ENCODE data around the gene RAB44. TPM values are rescaled to one million over a fixed set of nuclear protein-coding genes. Genes with fewer than 3 reads are reported as not detected.
A peak's percentile ranks its signal among the peaks of the same experiment; 100 is the strongest.

Gene RAB44
- total RNA-seq, 1 donor from 2014 or later: 0.21 TPM

DNA sequence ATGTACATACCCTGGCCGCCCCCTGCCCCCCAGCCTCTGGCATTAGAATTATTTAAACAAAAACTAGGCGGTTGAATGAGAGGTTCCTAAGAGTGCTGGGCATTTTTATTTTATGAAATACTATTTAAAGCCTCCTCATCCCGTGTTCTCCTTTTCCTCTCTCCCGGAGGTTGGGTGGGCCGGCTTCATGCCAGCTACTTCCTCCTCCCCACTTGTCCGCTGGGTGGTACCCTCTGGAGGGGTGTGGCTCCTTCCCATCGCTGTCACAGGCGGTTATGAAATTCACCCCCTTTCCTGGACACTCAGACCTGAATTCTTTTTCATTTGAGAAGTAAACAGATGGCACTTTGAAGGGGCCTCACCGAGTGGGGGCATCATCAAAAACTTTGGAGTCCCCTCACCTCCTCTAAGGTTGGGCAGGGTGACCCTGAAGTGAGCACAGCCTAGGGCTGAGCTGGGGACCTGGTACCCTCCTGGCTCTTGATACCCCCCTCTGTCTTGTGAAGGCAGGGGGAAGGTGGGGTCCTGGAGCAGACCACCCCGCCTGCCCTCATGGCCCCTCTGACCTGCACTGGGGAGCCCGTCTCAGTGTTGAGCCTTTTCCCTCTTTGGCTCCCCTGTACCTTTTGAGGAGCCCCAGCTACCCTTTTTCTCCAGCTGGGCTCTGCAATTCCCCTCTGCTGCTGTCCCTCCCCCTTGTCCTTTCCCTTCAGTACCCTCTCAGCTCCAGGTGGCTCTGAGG lies 11.5 kb upstream of the RAB44 start:
- peak overlapping the region; percentile 2 to 23 for H3K27ac ChIP-seq
- DNase-seq (ENCODE audit: low spot score in 2 of 2): no peak
- no peak overlapping the region for H3K4me3 ChIP-seq
- intact Hi-C loops (cut with DNase I): no loop called here
- peaks cover 12 to 18% of the 10 kb centered on the region in 2 donors for H3K4me1 ChIP-seq
- no peaks in the 10 kb centered on the region for H3K27me3 ChIP-seq
- peaks cover 58 to 64% of the 10 kb centered on the region in 2 donors for H3K36me3 ChIP-seq
- no peaks in the 10 kb centered on the region for H3K9me3 ChIP-seq
- TF ChIP-seq, protein P1, sequence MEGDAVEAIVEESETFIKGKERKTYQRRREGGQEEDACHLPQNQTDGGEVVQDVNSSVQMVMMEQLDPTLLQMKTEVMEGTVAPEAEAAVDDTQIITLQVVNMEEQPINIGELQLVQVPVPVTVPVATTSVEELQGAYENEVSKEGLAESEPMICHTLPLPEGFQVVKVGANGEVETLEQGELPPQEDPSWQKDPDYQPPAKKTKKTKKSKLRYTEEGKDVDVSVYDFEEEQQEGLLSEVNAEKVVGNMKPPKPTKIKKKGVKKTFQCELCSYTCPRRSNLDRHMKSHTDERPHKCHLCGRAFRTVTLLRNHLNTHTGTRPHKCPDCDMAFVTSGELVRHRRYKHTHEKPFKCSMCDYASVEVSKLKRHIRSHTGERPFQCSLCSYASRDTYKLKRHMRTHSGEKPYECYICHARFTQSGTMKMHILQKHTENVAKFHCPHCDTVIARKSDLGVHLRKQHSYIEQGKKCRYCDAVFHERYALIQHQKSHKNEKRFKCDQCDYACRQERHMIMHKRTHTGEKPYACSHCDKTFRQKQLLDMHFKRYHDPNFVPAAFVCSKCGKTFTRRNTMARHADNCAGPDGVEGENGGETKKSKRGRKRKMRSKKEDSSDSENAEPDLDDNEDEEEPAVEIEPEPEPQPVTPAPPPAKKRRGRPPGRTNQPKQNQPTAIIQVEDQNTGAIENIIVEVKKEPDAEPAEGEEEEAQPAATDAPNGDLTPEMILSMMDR (IDR thresholded peaks at IDR 0.05): no peak

DNA sequence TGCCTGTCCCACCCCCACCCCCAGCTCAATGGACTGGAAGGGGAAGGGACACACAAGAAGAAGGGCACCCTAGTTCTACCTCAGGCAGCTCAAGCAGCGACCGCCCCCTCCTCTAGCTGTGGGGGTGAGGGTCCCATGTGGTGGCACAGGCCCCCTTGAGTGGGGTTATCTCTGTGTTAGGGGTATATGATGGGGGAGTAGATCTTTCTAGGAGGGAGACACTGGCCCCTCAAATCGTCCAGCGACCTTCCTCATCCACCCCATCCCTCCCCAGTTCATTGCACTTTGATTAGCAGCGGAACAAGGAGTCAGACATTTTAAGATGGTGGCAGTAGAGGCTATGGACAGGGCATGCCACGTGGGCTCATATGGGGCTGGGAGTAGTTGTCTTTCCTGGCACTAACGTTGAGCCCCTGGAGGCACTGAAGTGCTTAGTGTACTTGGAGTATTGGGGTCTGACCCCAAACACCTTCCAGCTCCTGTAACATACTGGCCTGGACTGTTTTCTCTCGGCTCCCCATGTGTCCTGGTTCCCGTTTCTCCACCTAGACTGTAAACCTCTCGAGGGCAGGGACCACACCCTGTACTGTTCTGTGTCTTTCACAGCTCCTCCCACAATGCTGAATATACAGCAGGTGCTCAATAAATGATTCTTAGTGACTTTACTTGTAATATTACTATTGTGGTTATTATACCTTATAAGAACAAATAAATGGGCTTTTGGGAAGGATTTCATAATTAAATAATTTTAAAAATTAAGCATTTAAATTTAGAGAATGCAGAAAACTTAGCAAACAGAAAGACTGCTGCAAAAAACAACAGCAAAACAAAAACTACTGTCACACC lies 10.7 kb upstream of the RAB44 start:
- no peak for DNase-seq (ENCODE audit: low spot score in 2 of 2)
- Histone ChIP-seq H3K4me3 (no peak overlapping the region), H3K9me3 (no peaks in the 10 kb centered on the region), H3K36me3 (peaks cover 55 to 62% of the 10 kb centered on the region in 2 donors), H3K27me3 (no peaks in the 10 kb centered on the region), H3K27ac (peak overlapping the region in 1 of 2 donors; percentile 2), H3K4me1 (peaks cover 12 to 15% of the 10 kb centered on the region in 2 donors)
- intact Hi-C loops (cut with DNase I): no loop called here
- TF ChIP-seq, protein P1 (IDR thresholded peaks at IDR 0.05): no peak

DNA sequence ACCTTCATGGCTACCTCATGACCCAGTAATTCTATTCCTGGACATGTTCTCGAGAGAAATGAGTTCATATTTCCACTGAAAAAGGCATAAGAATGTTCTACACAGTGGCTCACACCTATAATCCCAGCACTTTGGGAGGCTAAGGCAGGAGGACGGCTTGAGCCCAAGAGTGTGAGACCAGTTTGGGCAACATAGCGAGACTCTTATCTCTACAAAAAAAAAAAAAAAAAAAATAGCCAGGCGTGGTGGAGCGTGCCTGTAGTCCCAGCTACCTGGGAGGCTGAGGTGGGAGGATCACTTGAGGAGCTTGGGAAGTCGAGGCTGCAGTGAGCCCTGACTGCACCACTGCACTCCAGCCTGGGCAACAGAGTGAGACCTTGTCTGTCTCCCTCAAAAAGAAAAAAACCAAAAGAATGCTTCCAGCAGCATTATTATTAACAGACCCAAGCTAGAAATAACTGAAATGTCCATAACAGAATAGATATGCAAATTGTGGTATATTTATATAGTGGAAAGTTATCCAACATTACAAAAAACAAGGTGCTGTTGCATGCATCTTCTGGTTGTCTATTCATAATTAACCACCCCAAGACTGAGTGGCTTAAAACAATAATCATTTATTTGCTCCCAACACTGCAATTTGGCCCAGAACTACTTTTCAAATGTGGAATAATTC lies 9.4 kb upstream of the RAB44 start:
- no peak for DNase-seq (ENCODE audit: low spot score in 2 of 2)

DNA sequence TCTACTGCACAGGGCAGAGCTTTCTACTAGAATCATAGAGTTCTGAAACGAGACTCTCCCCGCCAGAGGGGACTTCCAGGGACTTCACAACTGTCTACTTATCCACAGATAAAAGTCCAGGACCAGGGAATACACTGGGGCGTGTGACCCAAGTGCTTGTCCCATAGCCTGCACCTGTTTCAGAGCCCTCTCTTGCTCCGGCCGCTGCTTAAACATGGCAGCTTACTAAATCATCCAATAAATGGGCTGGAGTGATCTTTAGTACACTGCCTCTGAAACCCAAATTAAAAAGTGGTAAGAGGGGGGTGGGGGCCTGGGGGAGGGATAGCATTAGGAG lies 8.9 kb upstream of the RAB44 start:
- H3K4me1 ChIP-seq: peaks cover 4 to 5% of the 10 kb centered on the region in 2 donors
- TF ChIP-seq, protein P1 (IDR thresholded peaks at IDR 0.05): no peak
- no peak overlapping the region for H3K4me3 ChIP-seq
- no peaks in the 10 kb centered on the region for H3K9me3 ChIP-seq
- no peaks in the 10 kb centered on the region for H3K27me3 ChIP-seq
- DNase-seq (ENCODE audit: low spot score in 2 of 2): no peak
- no peak overlapping the region for H3K27ac ChIP-seq
- H3K36me3 ChIP-seq: peaks cover 38 to 46% of the 10 kb centered on the region in 2 donors
- intact Hi-C loops (cut with DNase I): no loop called here

More for the DNA sequence above, 9.4 kb upstream of the RAB44 start:
- TF ChIP-seq, protein P1 (IDR thresholded peaks at IDR 0.05): no peak
- Histone ChIP-seq H3K4me1 (peaks cover 6% of the 10 kb centered on the region in 2 donors), H3K27me3 (no peaks in the 10 kb centered on the region), H3K27ac (peak overlapping the region in 1 of 2 donors; percentile 25), H3K36me3 (peaks cover 43 to 51% of the 10 kb centered on the region in 2 donors), H3K4me3 (no peak overlapping the region), H3K9me3 (no peaks in the 10 kb centered on the region)
- intact Hi-C loops (cut with DNase I): no loop called here

DNA sequence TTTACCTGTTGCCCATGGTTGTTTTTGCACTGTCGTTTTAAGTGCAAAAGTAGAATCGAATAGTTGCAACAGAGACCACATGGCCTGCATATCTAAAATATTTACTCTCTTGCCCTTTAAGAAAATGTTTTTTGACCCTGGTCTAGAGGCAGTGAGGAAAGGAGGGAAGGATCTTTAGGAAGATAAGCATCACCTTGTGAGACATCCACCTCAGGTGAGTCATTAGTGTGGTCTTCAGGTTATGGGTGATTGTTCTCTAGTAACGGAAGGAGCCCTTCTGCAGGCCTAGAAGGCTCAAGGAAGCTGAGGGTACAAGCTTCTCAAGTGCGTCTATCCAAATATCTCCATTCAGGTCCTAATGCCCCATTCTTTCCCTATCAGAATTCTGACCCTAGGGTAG lies 6.6 kb upstream of the RAB44 start:
- TF ChIP-seq, protein P1 (IDR thresholded peaks at IDR 0.05): no peak
- H3K27ac ChIP-seq: no peak overlapping the region
- DNase-seq (ENCODE audit: low spot score in 2 of 2): no peak
- intact Hi-C loops (cut with DNase I): loop anchor here (5.0 kb wide), 1 partner anchor 66 kb away; no protein-coding TSS in a partner anchor
- no peaks in the 10 kb centered on the region for H3K27me3 ChIP-seq
- H3K36me3 ChIP-seq: peaks cover 15 to 23% of the 10 kb centered on the region in 2 donors
- H3K9me3 ChIP-seq: no peaks in the 10 kb centered on the region
- peaks cover 2 to 4% of the 10 kb centered on the region in 2 donors for H3K4me1 ChIP-seq
- H3K4me3 ChIP-seq: no peak overlapping the region
